DMS79 (cell line): ENCODE data around the gene FGD6.
"Not testable (repeated sequence)": the region's sequence is repeated elsewhere in the genome, so short reads cannot be mapped to it uniquely, and the experiment has no call there.

Source experiments
- DNase-seq: peaks from one replicate; lab custom pipeline; 2025; lab: John Stamatoyannopoulos, UW

FGD6 gene

GRCh38 chr12:95178136-95178535 lies 39.1 kb downstream of the FGD6 start:
- no peak for DNase-seq

- no peak for DNase-seq
These were observed 40.0 kb downstream of the FGD6 start for GRCh38 chr12:95177201-95177768.

- no peak for DNase-seq
These were observed 43.6 kb downstream of the FGD6 start for GRCh38 chr12:95173392-95174251.

GRCh38 chr12:95169368-95169767 lies 47.9 kb downstream of the FGD6 start:
- DNase-seq, result no peak

- no peak for DNase-seq
These were observed 48.5 kb downstream of the FGD6 start for GRCh38 chr12:95168746-95169145.

- no peak for DNase-seq
These were observed 52.6 kb downstream of the FGD6 start for GRCh38 chr12:95164656-95165055.

- DNase-seq, result no peak
These were observed 58.3 kb downstream of the FGD6 start for GRCh38 chr12:95158919-95159318.

GRCh38 chr12:95151821-95152220 lies 65.4 kb downstream of the FGD6 start:
- no peak for DNase-seq

GRCh38 chr12:95151406-95151805 lies 65.9 kb downstream of the FGD6 start:
- DNase-seq, result no peak

GRCh38 chr12:95150501-95150900 lies 66.8 kb downstream of the FGD6 start:
- no peak for DNase-seq

- DNase-seq, result no peak
These were observed 69.4 kb downstream of the FGD6 start for GRCh38 chr12:95147866-95148265.

- no peak for DNase-seq
These were observed 70.5 kb downstream of the FGD6 start for GRCh38 chr12:95146769-95147168.

- no peak for DNase-seq
These were observed 73.6 kb downstream of the FGD6 start for GRCh38 chr12:95143621-95144205.

- DNase-seq, result no peak
These were observed 74.7 kb downstream of the FGD6 start for GRCh38 chr12:95142431-95143151.

GRCh38 chr12:95141310-95141709 lies 76.0 kb downstream of the FGD6 start:
- DNase-seq, result no peak

- DNase-seq, result not testable (repeated sequence)
These were observed 79.2 kb downstream of the FGD6 start for GRCh38 chr12:95138031-95138430.

- DNase-seq, result no peak
These were observed 80.7 kb downstream of the FGD6 start for GRCh38 chr12:95136598-95136997.

- no peak for DNase-seq
These were observed 83.2 kb downstream of the FGD6 start for GRCh38 chr12:95134085-95134484.

GRCh38 chr12:95131589-95132340 lies 85.5 kb downstream of the FGD6 start:
- DNase-seq, result no peak

GRCh38 chr12:95130096-95130495 lies 87.2 kb downstream of the FGD6 start:
- no peak for DNase-seq

- no peak for DNase-seq
These were observed 88.2 kb downstream of the FGD6 start for GRCh38 chr12:95129115-95129514.

GRCh38 chr12:95126736-95127135 lies 90.5 kb downstream of the FGD6 start:
- no peak for DNase-seq
